Stimulated activated CD4-positive, alpha-beta T cell treated with anti-CD3 and anti-CD28 coated beads, Interleukin-12 subunit alpha, Interleukin-12 subunit beta, amount 100 ng/mL, for 24 hours (primary cell): ENCODE measurements around the gene DNAJC3.

ENCODE experiments used
- DNase-seq, 2 experiments: peaks; one replicate each; pipeline ENCODE4 v3.0.0-alpha.2; 2020; ENCODE audit warnings: low read depth in 2 of 2

The DNAJC3 gene

GRCh38 chr13:95841894-95842293 lies 165.0 kb downstream of the DNAJC3 start:
- no peak for DNase-seq

GRCh38 chr13:95842898-95843297 lies 166.0 kb downstream of the DNAJC3 start:
- DNase-seq, result no peak
